HG02840 (cell line): Measurements from ENCODE around the gene GRHL1.
"Not testable (repeated sequence)": the region's sequence is repeated elsewhere in the genome, so short reads cannot be mapped to it uniquely, and the experiment has no call there.

ENCODE experiments used
- ATAC-seq: cut with Tn5 transposase; IDR thresholded peaks from one replicate; pipeline ENCODE4 v1.9.1; 2021; ENCODE audit warnings: mild to moderate bottlenecking, moderate library complexity, moderate number of reproducible peaks; ENCODE audit not compliant: unreplicated experiment, low FRiP score

The GRHL1 gene

GRCh38 chr2:10019602-10020400 is 68.3 kb downstream of the GRHL1 start:
- ATAC-seq: no peak

- ATAC-seq: no peak
These were observed 70.5 kb downstream of the GRHL1 start for GRCh38 chr2:10022041-10022421.

GRCh38 chr2:10022445-10022844 is 71.0 kb downstream of the GRHL1 start:
- no peak for ATAC-seq

GRCh38 chr2:10022966-10023662 is 71.6 kb downstream of the GRHL1 start:
- ATAC-seq: no peak

GRCh38 chr2:10026940-10027569 is 75.6 kb downstream of the GRHL1 start:
- ATAC-seq: no peak

- ATAC-seq: no peak
These were observed 76.3 kb downstream of the GRHL1 start for GRCh38 chr2:10027660-10028330.

GRCh38 chr2:10028407-10028987 is 77.0 kb downstream of the GRHL1 start:
- ATAC-seq: no peak

GRCh38 chr2:10028988-10029874 is 77.7 kb downstream of the GRHL1 start:
- ATAC-seq: no peak

GRCh38 chr2:10029875-10030223 is 78.4 kb downstream of the GRHL1 start:
- ATAC-seq: no peak

GRCh38 chr2:10030311-10030736 is 78.8 kb downstream of the GRHL1 start:
- ATAC-seq: no peak

DNA sequence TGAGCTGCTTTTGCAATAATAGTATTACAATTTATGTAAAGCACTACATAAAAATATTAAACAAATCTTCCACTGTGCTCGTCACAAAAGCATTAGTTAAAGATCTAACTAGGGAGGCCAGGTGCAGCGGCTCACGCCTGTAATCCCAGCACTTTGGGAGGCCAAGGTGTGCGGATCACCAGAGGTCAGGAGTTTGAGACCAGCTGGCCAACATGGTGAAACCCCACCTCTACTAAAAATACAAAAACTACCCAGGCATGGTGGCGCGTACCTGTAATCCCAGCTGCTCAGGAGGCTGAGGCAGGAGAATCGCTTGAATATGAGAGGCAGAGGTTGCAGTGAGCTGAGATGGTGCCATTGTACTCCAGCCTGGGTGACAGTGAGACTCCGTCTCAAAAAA is 79.3 kb downstream of the GRHL1 start:
- not testable (repeated sequence) for ATAC-seq

DNA sequence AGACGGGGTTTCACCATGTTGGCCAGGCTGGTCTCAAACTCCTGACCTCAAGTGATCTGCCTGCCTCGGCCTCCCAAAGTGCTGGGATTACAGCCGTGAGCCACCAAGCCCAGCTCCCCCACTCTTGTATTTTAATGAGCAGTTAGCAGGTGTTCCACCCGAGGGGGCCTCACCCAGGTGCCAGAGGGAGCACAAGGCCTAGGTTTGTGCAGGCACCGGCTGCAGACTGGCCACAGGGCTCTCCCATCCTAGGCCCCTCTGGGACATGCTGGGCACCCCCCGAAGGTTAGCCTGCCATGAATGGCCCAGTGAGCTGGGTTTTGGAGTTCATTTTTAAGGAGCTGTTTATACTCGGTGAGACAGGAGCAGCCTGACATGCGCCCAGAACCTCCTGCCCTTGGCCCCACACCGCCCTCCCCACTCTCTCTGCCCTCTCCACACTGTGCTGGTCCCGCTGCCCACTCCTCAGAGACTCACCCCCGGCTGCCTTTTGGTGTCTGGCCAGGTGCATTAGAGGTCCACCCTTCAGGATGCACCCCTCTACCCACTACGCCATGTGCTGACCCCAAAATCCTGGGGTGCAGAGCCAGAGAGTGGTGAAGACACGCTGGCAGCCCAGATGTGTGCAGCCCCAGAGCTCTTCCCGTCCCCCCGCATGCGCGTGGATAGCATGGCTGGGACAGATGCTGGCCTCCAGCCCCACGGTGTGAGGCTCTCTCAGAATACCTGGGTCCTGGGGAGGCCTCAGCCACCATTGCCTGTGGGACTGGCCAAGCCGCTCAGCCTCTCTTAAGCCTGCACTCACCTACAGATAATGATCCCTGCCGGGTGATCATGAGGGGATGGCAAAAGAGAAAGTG is 80.6 kb downstream of the GRHL1 start:
- ATAC-seq: no peak

DNA sequence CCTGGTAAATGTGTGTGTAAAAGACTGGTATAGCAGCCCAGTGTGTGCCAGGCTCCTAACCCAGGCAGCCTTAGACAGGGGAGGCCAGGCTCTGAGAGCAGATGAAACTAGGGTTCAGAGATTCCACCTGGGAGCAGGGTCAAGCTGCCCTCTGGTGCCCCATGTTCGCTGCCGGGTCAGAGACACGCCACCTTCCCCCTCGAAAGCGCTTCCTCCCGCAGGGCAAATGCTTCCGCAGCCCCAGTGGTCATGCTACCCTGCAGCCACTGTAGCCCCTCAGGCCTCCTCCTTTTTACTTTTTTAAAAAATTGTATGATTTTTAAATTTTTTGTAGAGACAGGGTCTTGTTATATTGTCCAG is 81.2 kb downstream of the GRHL1 start:
- no peak for ATAC-seq

GRCh38 chr2:10033251-10034006 is 81.9 kb downstream of the GRHL1 start:
- no peak for ATAC-seq

DNA sequence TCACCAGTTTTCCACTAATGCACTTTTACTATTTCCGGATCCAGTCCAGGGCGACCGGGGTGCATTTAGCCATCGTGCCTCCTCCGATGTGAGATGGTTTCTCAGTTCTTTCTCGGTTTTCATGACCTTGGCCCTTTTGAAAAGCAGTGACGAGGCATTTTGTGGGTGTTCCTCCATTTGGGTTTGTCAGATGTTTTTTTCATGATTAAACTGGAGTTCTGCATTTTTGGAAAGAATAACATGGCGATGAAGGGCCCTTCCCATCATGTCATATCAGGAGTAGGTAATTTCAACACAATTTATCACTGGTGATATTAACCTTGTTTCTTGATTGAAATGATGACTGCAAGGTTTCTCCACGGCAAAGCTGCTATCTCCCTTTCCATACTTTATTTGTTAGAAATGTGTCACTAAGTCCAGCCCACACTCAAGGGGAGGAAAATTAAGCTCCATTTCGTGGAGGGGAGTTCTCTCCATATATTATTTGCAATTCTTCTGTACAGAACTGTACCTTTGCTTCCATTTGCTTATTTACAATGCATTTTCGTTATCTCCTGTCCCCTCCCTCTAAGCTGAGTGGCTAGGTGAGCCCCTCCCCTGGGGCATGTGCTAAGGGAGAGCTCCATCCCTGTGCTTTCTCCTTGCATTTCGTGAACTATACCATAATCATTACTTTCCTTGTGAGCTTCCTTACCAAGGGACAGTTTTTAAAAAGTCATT is 83.0 kb downstream of the GRHL1 start:
- ATAC-seq: no peak

GRCh38 chr2:10035053-10035422 is 83.5 kb downstream of the GRHL1 start:
- no peak for ATAC-seq

DNA sequence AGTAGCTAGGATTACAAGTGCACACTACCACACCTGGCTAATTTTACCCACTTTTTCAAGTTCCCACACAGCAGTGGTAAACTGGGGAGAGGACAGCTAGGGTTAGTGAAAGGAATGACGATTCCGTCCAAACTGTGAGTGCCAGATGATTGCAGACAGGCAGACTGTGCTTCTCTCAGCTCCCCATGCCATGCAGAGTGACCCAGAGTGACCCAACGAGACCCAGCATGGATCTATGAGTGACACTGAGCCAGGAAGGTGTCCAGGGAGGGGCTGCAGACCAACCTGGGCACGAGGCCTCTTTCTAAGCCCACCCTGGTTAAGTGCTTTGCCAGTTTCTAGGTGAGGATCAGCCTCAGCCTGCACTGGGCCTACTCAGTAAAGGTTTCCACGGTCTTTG is 84.1 kb downstream of the GRHL1 start:
- ATAC-seq: no peak
